EL (cell line): ENCODE measurements around the gene ANXA6.

Experiments
- DNase-seq: peaks from one replicate; pipeline ENCODE4 v3.0.0-alpha.2; 2016

Gene ANXA6

GRCh38 chr5:151151263-151151660 is 6.3 kb downstream of the ANXA6 start:
- DNase-seq: no peak

- peak; percentile 14 for DNase-seq
Observed at GRCh38 chr5:151150471-151151262, 6.9 kb downstream of the ANXA6 start.

GRCh38 chr5:151148583-151148982 is 9.0 kb downstream of the ANXA6 start:
- no peak for DNase-seq

- no peak for DNase-seq
Observed at GRCh38 chr5:151147033-151147432, 10.5 kb downstream of the ANXA6 start.

- peak; percentile 12 for DNase-seq
Observed at GRCh38 chr5:151146061-151146460, 11.5 kb downstream of the ANXA6 start.

GRCh38 chr5:151144922-151145321 is 12.7 kb downstream of the ANXA6 start:
- no peak for DNase-seq

- no peak for DNase-seq
Observed at GRCh38 chr5:151144275-151144674, 13.3 kb downstream of the ANXA6 start.

GRCh38 chr5:151143645-151144044 is 13.9 kb downstream of the ANXA6 start:
- DNase-seq: no peak

GRCh38 chr5:151142933-151143332 is 14.6 kb downstream of the ANXA6 start:
- no peak for DNase-seq

- DNase-seq: no peak
Observed at GRCh38 chr5:151141535-151141934, 16.0 kb downstream of the ANXA6 start.

- no peak for DNase-seq
Observed at GRCh38 chr5:151140686-151141459, 16.7 kb downstream of the ANXA6 start.

GRCh38 chr5:151139646-151140045 is 17.9 kb downstream of the ANXA6 start:
- no peak for DNase-seq

- no peak for DNase-seq
Observed at GRCh38 chr5:151139015-151139414, 18.6 kb downstream of the ANXA6 start.

GRCh38 chr5:151138114-151138513 is 19.5 kb downstream of the ANXA6 start:
- no peak for DNase-seq

- DNase-seq: no peak
Observed at GRCh38 chr5:151137067-151137825, 20.3 kb downstream of the ANXA6 start.

- DNase-seq: no peak
Observed at GRCh38 chr5:151134228-151134627, 23.4 kb downstream of the ANXA6 start.

GRCh38 chr5:151132963-151133362 is 24.6 kb downstream of the ANXA6 start:
- DNase-seq: no peak

- no peak for DNase-seq
Observed at GRCh38 chr5:151130922-151131891, 26.4 kb downstream of the ANXA6 start.

- DNase-seq: no peak
Observed at GRCh38 chr5:151130235-151130921, 27.2 kb downstream of the ANXA6 start.

- DNase-seq: no peak
Observed at GRCh38 chr5:151128817-151129216, 28.8 kb downstream of the ANXA6 start.

- no peak for DNase-seq
Observed at GRCh38 chr5:151127926-151128325, 29.7 kb downstream of the ANXA6 start.

GRCh38 chr5:151126199-151126645 is 31.4 kb downstream of the ANXA6 start:
- DNase-seq: peak; percentile 57
